Measurements from ENCODE around the gene GDI2. TPM values are rescaled to one million over a fixed set of nuclear protein-coding genes. Genes with fewer than 3 reads are reported as not detected.

The GDI2 gene
- total RNA-seq, 6 donors from 2014 or later: 77.5 to 239 (median 176) TPM

DNA sequence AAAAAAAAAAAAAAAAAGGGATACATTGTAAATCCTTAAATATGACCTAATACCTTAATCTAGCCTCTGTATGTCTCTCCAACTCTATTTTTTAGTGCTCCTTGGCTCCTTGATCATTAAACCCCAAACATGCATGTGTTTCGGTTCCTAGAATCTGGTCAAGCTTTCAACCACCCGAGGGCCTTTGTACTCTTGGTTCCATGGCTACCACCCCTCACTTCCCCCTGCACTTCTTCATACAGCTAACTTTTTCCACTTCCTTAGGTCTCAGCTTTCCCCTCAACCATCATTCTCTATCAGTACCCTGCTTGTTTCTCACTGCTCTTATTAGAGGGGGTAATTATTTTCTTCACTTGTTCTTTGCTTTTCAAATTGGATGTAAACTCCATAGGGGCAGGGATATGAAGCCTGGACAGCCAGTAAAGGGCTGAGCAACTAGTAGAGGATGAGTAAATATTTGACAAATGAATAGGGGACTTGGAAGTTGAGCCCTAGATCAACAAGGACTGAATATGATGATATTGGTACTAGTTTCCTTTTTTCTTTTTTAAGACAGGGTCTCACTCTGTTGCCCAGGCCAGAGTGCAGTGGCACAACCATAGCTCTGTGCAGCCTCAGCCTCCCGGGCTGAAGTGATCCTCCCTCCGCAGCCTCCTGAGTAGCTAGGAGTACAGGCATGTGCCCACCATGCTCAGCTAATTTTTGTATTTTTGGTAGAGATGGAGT, 4.3 kb upstream of the GDI2 start:
- no peak for DNase-seq
- Histone ChIP-seq H3K9me3 (no peaks in the 10 kb centered on the region), H3K36me3 (no peaks in the 10 kb centered on the region), H3K27ac (no peak overlapping the region), H3K4me1 (peaks cover 8 to 14% (median 9%) of the 10 kb centered on the region in 4 donors), H3K4me3 (no peak overlapping the region), H3K27me3 (no peaks in the 10 kb centered on the region)
- TF ChIP-seq, protein P1, sequence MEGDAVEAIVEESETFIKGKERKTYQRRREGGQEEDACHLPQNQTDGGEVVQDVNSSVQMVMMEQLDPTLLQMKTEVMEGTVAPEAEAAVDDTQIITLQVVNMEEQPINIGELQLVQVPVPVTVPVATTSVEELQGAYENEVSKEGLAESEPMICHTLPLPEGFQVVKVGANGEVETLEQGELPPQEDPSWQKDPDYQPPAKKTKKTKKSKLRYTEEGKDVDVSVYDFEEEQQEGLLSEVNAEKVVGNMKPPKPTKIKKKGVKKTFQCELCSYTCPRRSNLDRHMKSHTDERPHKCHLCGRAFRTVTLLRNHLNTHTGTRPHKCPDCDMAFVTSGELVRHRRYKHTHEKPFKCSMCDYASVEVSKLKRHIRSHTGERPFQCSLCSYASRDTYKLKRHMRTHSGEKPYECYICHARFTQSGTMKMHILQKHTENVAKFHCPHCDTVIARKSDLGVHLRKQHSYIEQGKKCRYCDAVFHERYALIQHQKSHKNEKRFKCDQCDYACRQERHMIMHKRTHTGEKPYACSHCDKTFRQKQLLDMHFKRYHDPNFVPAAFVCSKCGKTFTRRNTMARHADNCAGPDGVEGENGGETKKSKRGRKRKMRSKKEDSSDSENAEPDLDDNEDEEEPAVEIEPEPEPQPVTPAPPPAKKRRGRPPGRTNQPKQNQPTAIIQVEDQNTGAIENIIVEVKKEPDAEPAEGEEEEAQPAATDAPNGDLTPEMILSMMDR (IDR thresholded peaks at IDR 0.05): no peak
- no peak for ATAC-seq (ENCODE audit: low FRiP score in 2 of 2)
- WGBS, 2 donors: 90 to 94% methylated on average over 4 of the region's 4 CpGs

- no peak for ATAC-seq (ENCODE audit: low FRiP score in 2 of 2)
- H3K27me3 ChIP-seq: no peaks in the 10 kb centered on the region
These were observed 2.9 kb upstream of the GDI2 start for GRCh38 chr10:5816170-5816569.

GRCh38 chr10:5814110-5815107, 1.2 kb upstream of the GDI2 start:
- TF ChIP-seq, protein P1 (IDR thresholded peaks at IDR 0.05): no peak
- no peak for TF ChIP-seq EP300 (IDR thresholded peaks at IDR 0.05)
- TF ChIP-seq POLR2A (IDR thresholded peaks at IDR 0.05): no peak
- TF ChIP-seq POLR2AphosphoS5 (IDR thresholded peaks at IDR 0.05): no peak
- WGBS, 2 donors: 21 to 23% methylated on average over 12 of the region's 12 CpGs

More at GRCh38 chr10:5816170-5816569, 2.9 kb upstream of the GDI2 start:
- Histone ChIP-seq H3K4me1 (peaks cover 15 to 26% (median 18%) of the 10 kb centered on the region in 4 donors), H3K4me3 (no peak overlapping the region), H3K36me3 (no peaks in the 10 kb centered on the region), H3K27ac (no peak overlapping the region), H3K9me3 (no peaks in the 10 kb centered on the region)
- DNase-seq: no peak
- no peak for TF ChIP-seq POLR2AphosphoS5 (IDR thresholded peaks at IDR 0.05)
- TF ChIP-seq EP300 (IDR thresholded peaks at IDR 0.05): no peak
- TF ChIP-seq, protein P1 (IDR thresholded peaks at IDR 0.05): no peak
- no peak for TF ChIP-seq POLR2A (IDR thresholded peaks at IDR 0.05)

GRCh38 chr10:5813091-5813340, 218 bp downstream of the GDI2 start:
- TF ChIP-seq POLR2AphosphoS5 (IDR thresholded peaks at IDR 0.05) (no peak), POLR2A (IDR thresholded peaks at IDR 0.05) (peak in 1 of 4 donors; percentile 63), EP300 (IDR thresholded peaks at IDR 0.05) (no peak)
- TF ChIP-seq, protein P1 (IDR thresholded peaks at IDR 0.05): peak in 1 of 6 experiments; percentile 3
- ATAC-seq (ENCODE audit: low FRiP score in 2 of 2) (peak; percentile 54 to 55), DNase-seq (no peak)
- WGBS, 2 donors: 0 to 3% methylated on average over 6 to 9 of the region's 29 CpGs
- Histone ChIP-seq H3K36me3 (no peaks in the 10 kb centered on the region), H3K27ac (peak overlapping the region; percentile 96 to 100 (median 98)), H3K4me1 (peaks cover 36 to 56% (median 41%) of the 10 kb centered on the region in 4 donors), H3K27me3 (no peaks in the 10 kb centered on the region), H3K9me3 (no peaks in the 10 kb centered on the region), H3K4me3 (peak overlapping the region; percentile 83 to 96 (median 91))

More at GRCh38 chr10:5814110-5815107, 1.2 kb upstream of the GDI2 start:
- Histone ChIP-seq H3K4me1 (peaks cover 32 to 44% (median 35%) of the 10 kb centered on the region in 4 donors), H3K4me3 (peak overlapping the region; percentile 82 to 94 (median 86)), H3K27ac (peak overlapping the region; percentile 96 to 100 (median 98)), H3K27me3 (no peaks in the 10 kb centered on the region), H3K9me3 (no peaks in the 10 kb centered on the region), H3K36me3 (no peaks in the 10 kb centered on the region)
- no peak for DNase-seq
- no peak for ATAC-seq (ENCODE audit: low FRiP score in 2 of 2)

Measured in upper lobe of left lung (tissue), 6 donors.